Osteoblast (primary cell): ENCODE results near the gene AGO4. TPM values are rescaled to one million over a fixed set of nuclear protein-coding genes. Genes with fewer than 3 reads are reported as not detected.

Source experiments
- DNase-seq: peaks from one replicate; pipeline ENCODE4 v3.0.0; 2011; ENCODE audit warnings: low spot score, mixed read lengths; ENCODE audit not compliant: insufficient read length; ENCODE audit errors: missing footprints
- H2AFZ ChIP-seq: 2 replicates; pipeline ENCODE4 v1.6.0; 2011; ENCODE audit warnings: mild to moderate bottlenecking, low read length
- H3K27ac ChIP-seq: 2 replicates; pipeline ENCODE4 v1.5.1; 2011; ENCODE audit warnings: mild to moderate bottlenecking, low read depth, low read length, moderate library complexity
- H3K27me3 ChIP-seq: 2 replicates; pipeline ENCODE4 v1.6.0; 2012; ENCODE audit warnings: mild to moderate bottlenecking, control low read depth, inconsistent platforms, low read length, moderate library complexity; ENCODE audit not compliant: insufficient read depth
- H3K36me3 ChIP-seq: 2 replicates; pipeline ENCODE4 v1.5.1; 2011; ENCODE audit warnings: mild to moderate bottlenecking, low read length, control low read depth, moderate library complexity; ENCODE audit not compliant: insufficient read depth
- H3K4me1 ChIP-seq: 2 replicates; pipeline ENCODE4 v1.5.1; 2011; ENCODE audit warnings: mild to moderate bottlenecking, low read length, control low read depth, moderate library complexity; ENCODE audit not compliant: insufficient read depth
- H3K4me2 ChIP-seq: 2 replicates; pipeline ENCODE4 v1.6.0; 2011; ENCODE audit warnings: mild to moderate bottlenecking, low read length; ENCODE audit not compliant: insufficient read depth
- H3K4me3 ChIP-seq: fragments of 200-600 bp; sonication (generic); 3 replicates; pipeline ENCODE4 v1.5.1; 2012; ENCODE audit warnings: mild to moderate bottlenecking, low read length, inconsistent platforms; ENCODE audit not compliant: insufficient read depth
- H3K79me2 ChIP-seq: 2 replicates; pipeline ENCODE4 v1.6.0; 2012; ENCODE audit warnings: mild to moderate bottlenecking, low read length, control low read depth, inconsistent platforms; ENCODE audit not compliant: insufficient read depth
- H3K9me3 ChIP-seq: 2 replicates; pipeline ENCODE4 v1.5.1; 2011; ENCODE audit warnings: low read depth, low read length, control low read depth
- H4K20me1 ChIP-seq: 2 replicates; pipeline ENCODE4 v1.6.0; 2012; ENCODE audit warnings: mild to moderate bottlenecking, low read length, control low read depth; ENCODE audit not compliant: insufficient read depth
- total RNA-seq: library from RNA; depleted of rRNA; stranded (reverse); fragments of >200 nt; gene quantifications from 2 replicates; pipeline ENCODE4 v1.2.3, GENCODE V29; 2012
- TF ChIP-seq, protein P1 (sequence below): IDR thresholded peaks from 2 replicates; pipeline ENCODE4 v1.5.1; 2011; ENCODE audit warnings: mild to moderate bottlenecking, low read depth, low read length, moderate library complexity; ENCODE audit errors: extremely low read depth

AGO4 gene
- total RNA-seq, 1 donor = 23.2 TPM

DNA sequence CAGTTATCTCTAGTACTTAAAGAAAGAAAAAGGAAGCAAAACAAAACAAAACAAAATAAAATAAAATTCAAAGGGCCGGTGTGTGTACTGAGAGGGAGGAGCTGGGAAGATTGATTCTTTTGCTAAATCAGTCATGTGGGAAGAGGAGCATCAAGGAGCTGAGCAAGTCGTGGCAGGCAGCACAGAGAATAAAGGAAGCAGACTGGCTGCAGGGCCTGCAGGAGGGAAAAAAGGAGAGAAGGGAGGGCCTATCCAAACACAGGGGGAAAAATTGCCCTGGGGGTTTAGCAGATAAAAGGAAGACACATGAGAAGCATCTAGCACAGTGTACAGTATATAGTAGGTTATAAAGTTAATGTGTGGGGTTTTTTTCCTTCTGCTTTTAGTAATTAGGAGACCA lies 27.6 kb downstream of the AGO4 start:
- Histone ChIP-seq H3K36me3 (peaks cover 48% of the 10 kb centered on the region), H3K79me2 (no peaks in the 10 kb centered on the region), H3K4me1 (no peaks in the 10 kb centered on the region), H3K9me3 (no peaks in the 10 kb centered on the region), H3K4me2 (no peak overlapping the region), H3K27me3 (no peaks in the 10 kb centered on the region), H3K4me3 (no peak overlapping the region), H3K27ac (no peak overlapping the region), H4K20me1 (no peaks in the 10 kb centered on the region), H2AFZ (no peak overlapping the region)
- TF ChIP-seq, protein P1, sequence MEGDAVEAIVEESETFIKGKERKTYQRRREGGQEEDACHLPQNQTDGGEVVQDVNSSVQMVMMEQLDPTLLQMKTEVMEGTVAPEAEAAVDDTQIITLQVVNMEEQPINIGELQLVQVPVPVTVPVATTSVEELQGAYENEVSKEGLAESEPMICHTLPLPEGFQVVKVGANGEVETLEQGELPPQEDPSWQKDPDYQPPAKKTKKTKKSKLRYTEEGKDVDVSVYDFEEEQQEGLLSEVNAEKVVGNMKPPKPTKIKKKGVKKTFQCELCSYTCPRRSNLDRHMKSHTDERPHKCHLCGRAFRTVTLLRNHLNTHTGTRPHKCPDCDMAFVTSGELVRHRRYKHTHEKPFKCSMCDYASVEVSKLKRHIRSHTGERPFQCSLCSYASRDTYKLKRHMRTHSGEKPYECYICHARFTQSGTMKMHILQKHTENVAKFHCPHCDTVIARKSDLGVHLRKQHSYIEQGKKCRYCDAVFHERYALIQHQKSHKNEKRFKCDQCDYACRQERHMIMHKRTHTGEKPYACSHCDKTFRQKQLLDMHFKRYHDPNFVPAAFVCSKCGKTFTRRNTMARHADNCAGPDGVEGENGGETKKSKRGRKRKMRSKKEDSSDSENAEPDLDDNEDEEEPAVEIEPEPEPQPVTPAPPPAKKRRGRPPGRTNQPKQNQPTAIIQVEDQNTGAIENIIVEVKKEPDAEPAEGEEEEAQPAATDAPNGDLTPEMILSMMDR = no peak
- no peak for DNase-seq

DNA sequence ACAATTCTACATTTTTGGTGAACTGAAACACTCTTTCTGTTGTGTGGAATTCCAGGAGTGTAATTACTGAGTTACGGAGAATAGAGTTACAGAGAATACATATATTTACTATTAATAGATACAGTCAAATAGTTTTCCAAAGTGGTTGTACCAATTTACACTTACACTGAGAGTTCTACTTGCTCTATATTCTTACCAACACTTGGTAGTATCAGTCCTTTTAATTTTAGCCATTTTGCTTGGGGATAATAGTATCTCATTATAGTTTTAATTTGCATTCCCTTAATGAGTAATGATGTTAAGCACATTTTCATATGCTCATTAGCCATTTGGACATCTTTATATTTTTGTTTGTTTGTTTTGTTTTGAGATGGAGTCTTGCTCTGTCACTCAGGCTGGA lies 28.9 kb downstream of the AGO4 start:
- H2AFZ ChIP-seq = no peak overlapping the region
- no peaks in the 10 kb centered on the region for H3K4me1 ChIP-seq
- TF ChIP-seq, protein P1 = no peak
- peaks cover 51% of the 10 kb centered on the region for H3K36me3 ChIP-seq
- no peaks in the 10 kb centered on the region for H3K9me3 ChIP-seq
- H3K27ac ChIP-seq = no peak overlapping the region
- H3K4me3 ChIP-seq = no peak overlapping the region
- H3K79me2 ChIP-seq = no peaks in the 10 kb centered on the region
- no peak overlapping the region for H3K4me2 ChIP-seq
- H3K27me3 ChIP-seq = no peaks in the 10 kb centered on the region
- DNase-seq = no peak
- H4K20me1 ChIP-seq = no peaks in the 10 kb centered on the region

DNA sequence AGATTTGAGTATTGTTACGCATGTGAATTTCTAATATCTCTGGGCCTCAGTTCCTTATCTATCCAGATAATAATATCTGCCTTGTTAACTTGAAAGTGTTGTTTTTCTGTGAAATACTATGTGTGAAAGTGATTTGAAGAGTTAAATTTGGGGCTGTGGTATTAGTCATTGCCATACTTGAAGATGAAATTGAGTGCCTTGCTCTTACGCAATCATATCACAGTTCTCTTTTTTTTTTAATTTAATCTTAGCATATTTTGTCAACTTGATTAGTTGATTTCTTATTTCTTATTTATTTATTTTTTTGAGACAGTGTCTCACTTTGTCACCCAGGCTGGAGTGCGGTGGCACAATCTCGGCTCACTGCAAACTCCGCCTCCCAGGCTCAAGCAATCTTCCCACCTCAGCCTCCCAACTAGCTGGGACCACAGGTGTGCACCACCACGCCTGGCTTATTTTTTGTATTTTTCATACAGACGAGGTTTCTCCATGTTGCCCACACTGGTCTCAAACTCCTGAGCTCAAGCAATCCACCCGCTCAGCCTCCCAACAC lies 31.0 kb downstream of the AGO4 start:
- H3K4me2 ChIP-seq = no peak overlapping the region
- TF ChIP-seq, protein P1 = no peak
- no peaks in the 10 kb centered on the region for H3K79me2 ChIP-seq
- H4K20me1 ChIP-seq = no peaks in the 10 kb centered on the region
- no peaks in the 10 kb centered on the region for H3K4me1 ChIP-seq
- H3K9me3 ChIP-seq = no peaks in the 10 kb centered on the region
- no peak for DNase-seq
- H3K27ac ChIP-seq = no peak overlapping the region
- no peak overlapping the region for H2AFZ ChIP-seq
- H3K27me3 ChIP-seq = no peaks in the 10 kb centered on the region
- H3K36me3 ChIP-seq = peaks cover 50% of the 10 kb centered on the region
- no peak overlapping the region for H3K4me3 ChIP-seq

DNA sequence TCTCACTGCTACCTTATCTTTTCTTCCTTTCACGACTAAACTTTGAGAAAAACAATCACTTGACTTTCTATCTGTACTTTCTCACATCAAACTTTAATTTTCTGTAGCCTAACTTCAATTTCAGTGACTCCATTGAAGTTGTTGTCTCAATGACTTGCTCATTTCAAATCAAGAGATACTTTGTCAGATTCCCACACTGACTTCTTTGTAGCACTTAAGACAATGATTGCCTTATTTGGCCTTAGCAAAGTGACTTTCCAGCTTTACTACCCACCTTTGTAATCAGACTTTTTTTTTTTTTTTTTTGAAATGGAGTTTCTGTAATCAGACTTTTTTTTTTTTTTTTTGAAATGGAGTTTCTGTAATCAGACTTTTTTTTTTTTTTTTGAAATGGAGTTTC lies 37.0 kb downstream of the AGO4 start:
- Histone ChIP-seq H3K27me3 (no peaks in the 10 kb centered on the region), H3K79me2 (no peaks in the 10 kb centered on the region), H3K4me2 (no peak overlapping the region), H3K4me3 (no peak overlapping the region), H3K27ac (no peak overlapping the region), H3K4me1 (peaks cover 4% of the 10 kb centered on the region), H3K36me3 (peaks cover 33% of the 10 kb centered on the region), H2AFZ (no peak overlapping the region), H4K20me1 (no peaks in the 10 kb centered on the region), H3K9me3 (no peaks in the 10 kb centered on the region)
- no peak for DNase-seq
- TF ChIP-seq, protein P1 = no peak
